ENCODE measurements around the gene NFATC2. TPM values are rescaled to one million over a fixed set of nuclear protein-coding genes. Genes with fewer than 3 reads are reported as not detected.
A peak's percentile ranks its signal among the peaks of the same experiment; 100 is the strongest.

The NFATC2 gene
- total RNA-seq, 3 donors from 2014 or later (not counting 1 experiment from before 2014, with no cell fraction given) = 141 to 195 (median 160) TPM

- no peak overlapping the region for H3K27ac ChIP-seq (ENCODE audit: low read length)
- ATAC-seq = no peak
- intact Hi-C loops (cut with micrococcal nuclease) = no loop called here
- H3K9me3 ChIP-seq (ENCODE audit: control insufficient read depth, insufficient read depth, low read length) = no peaks in the 10 kb centered on the region
- no peak for DNase-seq
- WGBS (ENCODE audit: insufficient coverage) = 94% methylated on average over 2 of the region's 2 CpGs
- Mint-ChIP-seq H3K9me3 (no peaks in the 10 kb centered on the region), H3K27ac (no peak overlapping the region), H3K36me3 (no peaks in the 10 kb centered on the region), H3K4me3 (no peak overlapping the region), H3K27me3 (ENCODE audit: low read depth in 2 of 2) (peaks cover 0 to 7% of the 10 kb centered on the region in 2 donors), H3K4me1 (peaks cover 21 to 38% of the 10 kb centered on the region in 2 donors)
- H3K4me1 ChIP-seq (ENCODE audit: control insufficient read depth, insufficient read depth, low read length) = peaks cover 14% of the 10 kb centered on the region
- no peaks in the 10 kb centered on the region for H3K36me3 ChIP-seq (ENCODE audit: control insufficient read depth, insufficient read depth, low read length)
- no peaks in the 10 kb centered on the region for H3K27me3 ChIP-seq (ENCODE audit: control insufficient read depth, insufficient read depth, low read length)
- no peak overlapping the region for H3K4me3 ChIP-seq (ENCODE audit: low read length)
- no peak for TF ChIP-seq CTCF (IDR thresholded peaks at IDR 0.05)
Observed at GRCh38 chr20:51545515-51545914, 3.0 kb upstream of the NFATC2 start.

- WGBS (ENCODE audit: insufficient coverage) = 69% methylated on average over 7 of the region's 7 CpGs
- intact Hi-C loops (cut with micrococcal nuclease) = loop anchor here (5.0 kb wide), 2 partner anchors 126 to 156 kb away; no protein-coding TSS in a partner anchor
- Mint-ChIP-seq H3K4me3 (peak overlapping the region; percentile 83), H3K4me1 (peaks cover 42 to 55% of the 10 kb centered on the region in 2 donors), H3K27me3 (ENCODE audit: low read depth in 2 of 2) (peaks cover 0 to 7% of the 10 kb centered on the region in 2 donors), H3K9me3 (no peaks in the 10 kb centered on the region), H3K36me3 (no peaks in the 10 kb centered on the region), H3K27ac (peak overlapping the region; percentile 81 to 100)
- Histone ChIP-seq H3K27me3 (ENCODE audit: control insufficient read depth, insufficient read depth, low read length) (no peaks in the 10 kb centered on the region), H3K9me3 (ENCODE audit: control insufficient read depth, insufficient read depth, low read length) (no peaks in the 10 kb centered on the region), H3K36me3 (ENCODE audit: control insufficient read depth, insufficient read depth, low read length) (peaks cover 9% of the 10 kb centered on the region), H3K4me3 (ENCODE audit: low read length) (no peak overlapping the region), H3K27ac (ENCODE audit: low read length) (no peak overlapping the region), H3K4me1 (ENCODE audit: control insufficient read depth, insufficient read depth, low read length) (peaks cover 33% of the 10 kb centered on the region)
- TF ChIP-seq CTCF (IDR thresholded peaks at IDR 0.05) = no peak
- DNase-seq = no peak
- ATAC-seq = no peak
Observed at GRCh38 chr20:51543422-51543788, 886 bp upstream of the NFATC2 start.

GRCh38 chr20:51542033-51542570 lies 417 bp downstream of the NFATC2 start:
- no peaks in the 10 kb centered on the region for H3K9me3 ChIP-seq (ENCODE audit: control insufficient read depth, insufficient read depth, low read length)
- ATAC-seq = peak; percentile 52 to 74 (median 57)
- no peaks in the 10 kb centered on the region for H3K27me3 ChIP-seq (ENCODE audit: control insufficient read depth, insufficient read depth, low read length)
- H3K4me1 ChIP-seq (ENCODE audit: control insufficient read depth, insufficient read depth, low read length) = peaks cover 43% of the 10 kb centered on the region
- peak; percentile 70 to 78 for DNase-seq
- intact Hi-C loops (cut with micrococcal nuclease) = loop anchor here (5.0 kb wide), 2 partner anchors 125 to 155 kb away; no protein-coding TSS in a partner anchor
- Mint-ChIP-seq H3K4me1 (peaks cover 54 to 68% of the 10 kb centered on the region in 2 donors), H3K36me3 (no peaks in the 10 kb centered on the region), H3K27ac (peak overlapping the region; percentile 95 to 100), H3K9me3 (no peaks in the 10 kb centered on the region), H3K27me3 (ENCODE audit: low read depth in 2 of 2) (peaks cover 0 to 7% of the 10 kb centered on the region in 2 donors), H3K4me3 (peak overlapping the region; percentile 99)
- TF ChIP-seq CTCF (IDR thresholded peaks at IDR 0.05) = peak; percentile 71
- peak overlapping the region; percentile 93 for H3K4me3 ChIP-seq (ENCODE audit: low read length)
- H3K27ac ChIP-seq (ENCODE audit: low read length) = peak overlapping the region; percentile 91
- WGBS (ENCODE audit: insufficient coverage) = 0% methylated on average over 29 of the region's 29 CpGs
- peaks cover 17% of the 10 kb centered on the region for H3K36me3 ChIP-seq (ENCODE audit: control insufficient read depth, insufficient read depth, low read length)

All from natural killer cell (primary cell).